ENCODE measurements around the gene SIAH1.
"Not testable (repeated sequence)": the region's sequence is repeated elsewhere in the genome, so short reads cannot be mapped to it uniquely, and the experiment has no call there.

SIAH1 gene

GRCh38 chr16:48420437-48420836 lies 35.2 kb upstream of the SIAH1 start:
- H3K27me3 ChIP-seq (ENCODE audit: low read length): no peaks in the 10 kb centered on the region
- TF ChIP-seq EZH2phosphoT487 (conservative IDR thresholded peaks at IDR 0.05; ENCODE audit: low read length) (no peak), CTCF (IDR thresholded peaks at IDR 0.05; ENCODE audit: insufficient read depth, low read length, poor library complexity, severe bottlenecking) (no peak)
- H2AFZ ChIP-seq (ENCODE audit: low read depth, low read length, severe bottlenecking): no peak overlapping the region
- no peak overlapping the region for H3K4me2 ChIP-seq (ENCODE audit: low read depth, low read length, poor library complexity, severe bottlenecking)
- no peak overlapping the region for H3K27ac ChIP-seq (ENCODE audit: low read depth, low read length)
- H3K9me2 ChIP-seq (replicated peaks; ENCODE audit: insufficient read depth, low read length): no peaks in the 10 kb centered on the region
- no peak overlapping the region for H3K4me3 ChIP-seq (ENCODE audit: insufficient read depth, low read length, poor library complexity, severe bottlenecking)
- H3K9ac ChIP-seq (ENCODE audit: low read length): no peak overlapping the region
- no peaks in the 10 kb centered on the region for H3F3A ChIP-seq (ENCODE audit: insufficient read depth)
- H3K79me2 ChIP-seq (ENCODE audit: insufficient read depth, low read length): no peaks in the 10 kb centered on the region
- no peaks in the 10 kb centered on the region for H3K36me3 ChIP-seq (ENCODE audit: low read length)
- H3K9me3 ChIP-seq (ENCODE audit: insufficient read depth, low read length): no peaks in the 10 kb centered on the region
- H4K20me1 ChIP-seq (ENCODE audit: low read depth, low read length): no peaks in the 10 kb centered on the region

- H3K36me3 ChIP-seq (ENCODE audit: low read length); H3K4me3 ChIP-seq (ENCODE audit: insufficient read depth, low read length, poor library complexity, severe bottlenecking); H3K9ac ChIP-seq (ENCODE audit: low read length); H3K27ac ChIP-seq (ENCODE audit: low read depth, low read length); H3F3A ChIP-seq (ENCODE audit: insufficient read depth); H3K4me2 ChIP-seq (ENCODE audit: low read depth, low read length, poor library complexity, severe bottlenecking); H3K9me3 ChIP-seq (ENCODE audit: insufficient read depth, low read length); H2AFZ ChIP-seq (ENCODE audit: low read depth, low read length, severe bottlenecking); H4K20me1 ChIP-seq (ENCODE audit: low read depth, low read length); H3K9me2 ChIP-seq (replicated peaks; ENCODE audit: insufficient read depth, low read length); H3K27me3 ChIP-seq (ENCODE audit: low read length); H3K79me2 ChIP-seq (ENCODE audit: insufficient read depth, low read length): not testable (repeated sequence)
These were observed 31.4 kb upstream of the SIAH1 start for GRCh38 chr16:48416617-48417016.

GRCh38 chr16:48413272-48413671 lies 28.1 kb upstream of the SIAH1 start:
- H3F3A ChIP-seq (ENCODE audit: insufficient read depth): no peaks in the 10 kb centered on the region
- H3K36me3 ChIP-seq (ENCODE audit: low read length): no peaks in the 10 kb centered on the region
- H3K9ac ChIP-seq (ENCODE audit: low read length): no peak overlapping the region
- no peaks in the 10 kb centered on the region for H3K27me3 ChIP-seq (ENCODE audit: low read length)
- no peaks in the 10 kb centered on the region for H3K9me2 ChIP-seq (replicated peaks; ENCODE audit: insufficient read depth, low read length)
- no peak overlapping the region for H3K27ac ChIP-seq (ENCODE audit: low read depth, low read length)
- H3K79me2 ChIP-seq (ENCODE audit: insufficient read depth, low read length): no peaks in the 10 kb centered on the region
- no peak for TF ChIP-seq EZH2phosphoT487 (conservative IDR thresholded peaks at IDR 0.05; ENCODE audit: low read length)
- TF ChIP-seq CTCF (IDR thresholded peaks at IDR 0.05; ENCODE audit: insufficient read depth, low read length, poor library complexity, severe bottlenecking): no peak
- no peak overlapping the region for H2AFZ ChIP-seq (ENCODE audit: low read depth, low read length, severe bottlenecking)
- H3K4me2 ChIP-seq (ENCODE audit: low read depth, low read length, poor library complexity, severe bottlenecking): no peak overlapping the region
- H3K4me3 ChIP-seq (ENCODE audit: insufficient read depth, low read length, poor library complexity, severe bottlenecking): no peak overlapping the region
- H4K20me1 ChIP-seq (ENCODE audit: low read depth, low read length): no peaks in the 10 kb centered on the region
- no peaks in the 10 kb centered on the region for H3K9me3 ChIP-seq (ENCODE audit: insufficient read depth, low read length)

- Histone ChIP-seq H3K4me3 (ENCODE audit: insufficient read depth, low read length, poor library complexity, severe bottlenecking) (no peak overlapping the region), H3K4me2 (ENCODE audit: low read depth, low read length, poor library complexity, severe bottlenecking) (no peak overlapping the region), H4K20me1 (ENCODE audit: low read depth, low read length) (no peaks in the 10 kb centered on the region), H3K9me3 (ENCODE audit: insufficient read depth, low read length) (no peaks in the 10 kb centered on the region), H3K27ac (ENCODE audit: low read depth, low read length) (no peak overlapping the region), H3K79me2 (ENCODE audit: insufficient read depth, low read length) (no peaks in the 10 kb centered on the region), H3K27me3 (ENCODE audit: low read length) (no peaks in the 10 kb centered on the region), H3K36me3 (ENCODE audit: low read length) (no peaks in the 10 kb centered on the region), H3K9ac (ENCODE audit: low read length) (no peak overlapping the region), H2AFZ (ENCODE audit: low read depth, low read length, severe bottlenecking) (no peak overlapping the region), H3F3A (ENCODE audit: insufficient read depth) (no peaks in the 10 kb centered on the region), H3K9me2 (replicated peaks; ENCODE audit: insufficient read depth, low read length) (no peaks in the 10 kb centered on the region)
- TF ChIP-seq EZH2phosphoT487 (conservative IDR thresholded peaks at IDR 0.05; ENCODE audit: low read length) (no peak), CTCF (IDR thresholded peaks at IDR 0.05; ENCODE audit: insufficient read depth, low read length, poor library complexity, severe bottlenecking) (no peak)
These were observed 24.8 kb upstream of the SIAH1 start for GRCh38 chr16:48409839-48410632.
